H1 (cell line): ENCODE data around the gene TRHDE.

Source experiments
- CTCF ChIP-seq, 3 experiments: IDR thresholded peaks; 1 replicate in 2 of 3; 2 replicates in 1 of 3; pipeline versions ENCODE4 v1.5.1 to v1.6.1; 2011; ENCODE audit warnings: low read length in 3 of 3, mild to moderate bottlenecking in 3 of 3, inconsistent platforms in 2 of 3, low read depth in 1 of 3, moderate library complexity in 1 of 3; ENCODE audit not compliant: insufficient read depth in 1 of 3; ENCODE audit errors: control extremely low read depth in 1 of 3
- PHF8 ChIP-seq: fragments of 200-600 bp; sonication (generic); conservative IDR thresholded peaks from 2 replicates; pipeline ENCODE4 v1.7.1; 2012; ENCODE audit warnings: low read depth, mild to moderate bottlenecking, inconsistent platforms, low read length, moderate library complexity
- POLR2A ChIP-seq, 2 experiments: IDR thresholded peaks; 1 replicate in 1 of 2; 2 replicates in 1 of 2; pipeline ENCODE4 v1.6.1; 2011; ENCODE audit warnings: low read depth in 2 of 2, low read length in 2 of 2, mild to moderate bottlenecking in 2 of 2; ENCODE audit errors: control extremely low read depth in 1 of 2
- RFX5 ChIP-seq: IDR thresholded peaks from 2 replicates; pipeline ENCODE4 v1.6.1; 2011; ENCODE audit warnings: low read depth, low read length, improper control_type of control experiment, borderline replicate concordance
- SAP30 ChIP-seq: fragments of 300-600 bp; sonication (generic); IDR thresholded peaks from 2 replicates; pipeline ENCODE4 v1.7.1; 2012; ENCODE audit warnings: low read length, moderate library complexity, mild to moderate bottlenecking, inconsistent platforms; ENCODE audit not compliant: insufficient read depth, insufficient replicate concordance
- SUZ12 ChIP-seq: fragments of 200-600 bp; sonication (generic); IDR thresholded peaks from 2 replicates; pipeline ENCODE4 v1.6.1; 2012; ENCODE audit warnings: mild to moderate bottlenecking, inconsistent platforms, low read length, moderate library complexity, mixed read lengths
- TAF7 ChIP-seq: optimal IDR thresholded peaks from 2 replicates; pipeline ENCODE3; 2011; ENCODE audit warnings: low read depth, mild to moderate bottlenecking, inconsistent platforms, low read length, moderate library complexity, borderline replicate concordance

- TF ChIP-seq SAP30 (no peak), POLR2A (IDR thresholded peaks at IDR 0.05; ENCODE audit: control extremely low read depth in 1 of 2, low read depth in 2 of 2, low read length in 2 of 2) (no peak), RFX5 (no peak), TAF7 (no peak), CTCF (IDR thresholded peaks at IDR 0.05; ENCODE audit: control extremely low read depth in 1 of 3, insufficient read depth in 1 of 3, low read depth in 1 of 3, low read length in 3 of 3) (no peak), PHF8 (no peak), SUZ12 (no peak)
Measured at GRCh38 chr12:72338437-72338836, 66.3 kb downstream of the TRHDE start.
